ENCODE data around the gene USHBP1.

DNA sequence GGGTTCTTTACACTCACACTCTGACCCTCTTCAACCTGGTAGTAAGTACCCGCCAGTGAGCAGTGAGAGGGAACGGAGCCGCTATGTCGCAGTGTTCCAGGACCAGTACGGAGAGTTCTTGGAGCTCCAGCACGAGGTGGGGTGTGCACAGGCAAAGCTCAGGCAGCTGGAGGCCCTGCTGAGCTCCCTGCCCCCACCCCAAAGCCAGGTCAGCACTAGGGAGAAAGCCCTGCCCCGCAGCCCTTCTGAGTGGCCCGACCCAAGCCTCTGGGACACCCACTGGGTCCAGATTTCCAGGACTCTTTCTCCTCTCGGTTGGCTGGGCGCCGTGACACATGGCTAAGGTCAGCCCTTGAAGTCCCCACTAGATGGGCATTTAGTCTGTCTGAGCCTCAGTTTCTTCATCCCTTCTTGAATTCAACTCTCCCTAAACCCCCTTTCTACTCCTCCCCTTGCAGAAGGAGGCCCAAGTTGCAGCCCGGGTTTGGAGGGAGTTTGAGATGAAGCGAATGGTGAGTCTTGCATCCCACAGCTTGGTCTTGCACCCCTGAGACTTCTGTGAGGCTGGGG lies 36.7 kb downstream of the USHBP1 start:
- no peak for TF ChIP-seq CTCF (IDR thresholded peaks at IDR 0.05; ENCODE audit: borderline replicate concordance, extremely low read depth, low read length, poor library complexity, severe bottlenecking)
- no peak for TF ChIP-seq EZH2 (IDR thresholded peaks at IDR 0.05; ENCODE audit: borderline replicate concordance, low read depth, low read length, severe bottlenecking)
